GM21737 (cell line): ENCODE data around the gene P3H1.
"Not testable (repeated sequence)": the region's sequence is repeated elsewhere in the genome, so short reads cannot be mapped to it uniquely, and the experiment has no call there.

Experiments
- ATAC-seq: cut with Tn5 transposase; IDR thresholded peaks from one replicate; pipeline ENCODE4 v1.9.1; 2021; ENCODE audit warnings: mild to moderate bottlenecking, moderate library complexity; ENCODE audit not compliant: unreplicated experiment

Gene P3H1

GRCh38 chr1:42773420-42773819, 6.6 kb upstream of the P3H1 start:
- no peak for ATAC-seq

GRCh38 chr1:42769811-42770210, 3.0 kb upstream of the P3H1 start:
- ATAC-seq: no peak

GRCh38 chr1:42768172-42768571, 1.3 kb upstream of the P3H1 start:
- ATAC-seq: no peak

- ATAC-seq: peak; percentile 3
These were observed 727 bp upstream of the P3H1 start for GRCh38 chr1:42767510-42768000.

GRCh38 chr1:42765832-42766740, 742 bp downstream of the P3H1 start:
- ATAC-seq: peak; percentile 12

- ATAC-seq: no peak
These were observed 1.6 kb downstream of the P3H1 start for GRCh38 chr1:42765269-42765668.

GRCh38 chr1:42762269-42762668, 4.6 kb downstream of the P3H1 start:
- ATAC-seq: no peak

- no peak for ATAC-seq
These were observed 5.3 kb downstream of the P3H1 start for GRCh38 chr1:42761567-42761966.

GRCh38 chr1:42759114-42759513, 7.7 kb downstream of the P3H1 start:
- ATAC-seq: no peak

- ATAC-seq: no peak
These were observed 8.2 kb downstream of the P3H1 start for GRCh38 chr1:42758641-42759040.

GRCh38 chr1:42757892-42758275, 8.9 kb downstream of the P3H1 start:
- ATAC-seq: no peak

GRCh38 chr1:42756956-42757891, 9.6 kb downstream of the P3H1 start:
- no peak for ATAC-seq

GRCh38 chr1:42753070-42753469, 13.8 kb downstream of the P3H1 start:
- ATAC-seq: no peak

GRCh38 chr1:42752284-42752683, 14.5 kb downstream of the P3H1 start:
- ATAC-seq: no peak

GRCh38 chr1:42751511-42752070, 15.2 kb downstream of the P3H1 start:
- not testable (repeated sequence) for ATAC-seq

- ATAC-seq: no peak
These were observed 16.8 kb downstream of the P3H1 start for GRCh38 chr1:42750041-42750440.

GRCh38 chr1:42748461-42749410, 18.1 kb downstream of the P3H1 start:
- no peak for ATAC-seq

GRCh38 chr1:42748021-42748420, 18.8 kb downstream of the P3H1 start:
- no peak for ATAC-seq

- no peak for ATAC-seq
These were observed 19.7 kb downstream of the P3H1 start for GRCh38 chr1:42747125-42747524.
